Neuronal stem cell (in vitro differentiated cells): ENCODE measurements around the gene OSBPL9.

Experiments
- DNase-seq: peaks from one replicate; pipeline ENCODE4 v3.0.0-alpha.2; 2013; ENCODE audit warnings: low spot score
- H2AFZ ChIP-seq: one replicate; pipeline ENCODE4 v1.6.1; 2013; ENCODE audit warnings: mild to moderate bottlenecking, low read length, inconsistent platforms
- H2AK5ac ChIP-seq: 2 replicates; pipeline ENCODE4 v1.6.1; 2013; ENCODE audit warnings: low read depth, mild to moderate bottlenecking, inconsistent platforms, low read length, moderate library complexity, mixed read lengths
- H2BK120ac ChIP-seq: 2 replicates; pipeline ENCODE4 v1.6.1; 2013; ENCODE audit warnings: low read depth, mild to moderate bottlenecking, inconsistent platforms, low read length, moderate library complexity, mixed read lengths
- H2BK12ac ChIP-seq: one replicate; pipeline ENCODE4 v1.6.1; 2013; ENCODE audit warnings: low read length, inconsistent platforms
- H2BK15ac ChIP-seq: 2 replicates; pipeline ENCODE4 v1.6.1; 2013; ENCODE audit warnings: mild to moderate bottlenecking, low read length, inconsistent platforms, mixed read lengths
- H2BK5ac ChIP-seq: one replicate; pipeline ENCODE4 v1.6.1; 2013; ENCODE audit warnings: inconsistent platforms, mild to moderate bottlenecking, low read length, moderate library complexity
- H3K14ac ChIP-seq: one replicate; pipeline ENCODE4 v1.6.1; 2013; ENCODE audit warnings: low read length, inconsistent platforms
- H3K18ac ChIP-seq: 2 replicates; pipeline ENCODE4 v1.6.1; 2013; ENCODE audit warnings: low read length, inconsistent platforms
- H3K23ac ChIP-seq: 2 replicates; pipeline ENCODE4 v1.6.1; 2013; ENCODE audit warnings: low read depth, mild to moderate bottlenecking, mixed read lengths, low read length, inconsistent platforms; ENCODE audit not compliant: poor library complexity
- H3K27ac ChIP-seq: replicated peaks from 3 replicates; pipeline ENCODE4 v1.5.1; 2013; ENCODE audit warnings: low read length, inconsistent platforms
- H3K27me3 ChIP-seq, 3 experiments: 2 replicates each; pipeline ENCODE4 v1.6.1; 2013; ENCODE audit warnings: low read length in 3 of 3, mild to moderate bottlenecking in 2 of 3, inconsistent platforms in 1 of 3, low read depth in 1 of 3, mixed read lengths in 1 of 3, moderate library complexity in 1 of 3; ENCODE audit not compliant: control insufficient read depth in 3 of 3, insufficient read depth in 3 of 3
- H3K36me3 ChIP-seq, 2 donors: replicated peaks in 1 of 2; 2 replicates each; pipeline ENCODE4 v1.6.1; 2013; ENCODE audit warnings: low read length in 2 of 2; ENCODE audit not compliant: control insufficient read depth in 2 of 2, insufficient read depth in 2 of 2
- H3K4ac ChIP-seq: 2 replicates; pipeline ENCODE4 v1.6.1; 2013; ENCODE audit warnings: inconsistent platforms, mild to moderate bottlenecking, low read length, moderate library complexity
- H3K4me1 ChIP-seq, 2 donors: 1 replicate in 1 of 2; 2 replicates in 1 of 2; pipeline ENCODE4 v1.6.1; 2013; ENCODE audit warnings: low read length in 2 of 2, low read depth in 1 of 2; ENCODE audit not compliant: control insufficient read depth in 2 of 2, insufficient read depth in 1 of 2
- H3K4me2 ChIP-seq: one replicate; pipeline ENCODE4 v1.6.1; 2013; ENCODE audit warnings: mild to moderate bottlenecking, low read length, inconsistent platforms; ENCODE audit not compliant: insufficient read depth, poor library complexity, severe bottlenecking
- H3K4me3 ChIP-seq, 2 donors: 2 replicates each; pipeline ENCODE4 v1.5.1; 2013; ENCODE audit warnings: low read length in 2 of 2, mild to moderate bottlenecking in 2 of 2, inconsistent platforms in 1 of 2, moderate library complexity in 1 of 2
- H3K79me1 ChIP-seq: one replicate; pipeline ENCODE4 v1.6.1; 2013; ENCODE audit warnings: low read depth, mild to moderate bottlenecking, inconsistent platforms, low read length, moderate library complexity
- H3K9ac ChIP-seq: one replicate; pipeline ENCODE4 v1.6.1; 2013; ENCODE audit warnings: mild to moderate bottlenecking, low read depth, low read length, inconsistent platforms; ENCODE audit not compliant: poor library complexity
- H3K9me3 ChIP-seq, 2 donors: replicated peaks in 1 of 2; 2 replicates each; pipeline versions ENCODE3 to v1.6.1; 2013; ENCODE audit warnings: low read length in 2 of 2, mild to moderate bottlenecking in 2 of 2, inconsistent platforms in 1 of 2, low read depth in 1 of 2, mixed read lengths in 1 of 2, moderate library complexity in 1 of 2; ENCODE audit not compliant: control insufficient read depth in 2 of 2, insufficient read depth in 1 of 2
- H4K8ac ChIP-seq: one replicate; pipeline ENCODE4 v1.6.1; 2013; ENCODE audit warnings: low read depth, mild to moderate bottlenecking, inconsistent platforms, low read length, moderate library complexity
- H4K91ac ChIP-seq: one replicate; pipeline ENCODE4 v1.6.1; 2013; ENCODE audit warnings: low read length, low read depth, mild to moderate bottlenecking, inconsistent platforms; ENCODE audit not compliant: poor library complexity
- WGBS, 2 donors: extraction: QIAGEN DNeasy Blood & Tissue Kit; methylation state at CpG; one replicate each; pipeline ENCODE4 v1.1.7; 2013; ENCODE audit warnings: missing lambda C conversion rate in 2 of 2, mixed read lengths in 1 of 2; ENCODE audit not compliant: insufficient read length in 2 of 2, insufficient replicate concordance in 1 of 2; ENCODE audit errors: extremely low coverage in 2 of 2; 5-methylcytosine and 5-hydroxymethylcytosine counted together

The OSBPL9 gene

DNA sequence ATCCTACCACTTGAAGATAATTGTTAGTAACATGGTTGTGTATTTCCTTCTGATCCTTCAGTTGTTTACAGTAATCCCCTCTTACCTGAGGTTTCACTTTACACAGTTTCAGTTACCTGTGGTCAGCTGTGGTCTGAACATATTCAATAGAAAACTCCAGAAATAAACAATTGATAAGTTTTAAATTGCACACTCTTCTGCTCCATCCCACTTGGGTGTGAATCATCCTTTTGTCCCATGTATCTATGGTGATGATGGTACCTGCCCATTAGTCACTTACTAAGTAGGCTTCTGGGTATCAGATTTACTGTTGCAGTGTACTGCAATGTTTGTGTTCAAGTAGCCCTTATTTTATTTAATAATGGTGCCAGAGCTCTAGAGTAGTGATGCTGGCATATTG is 62.5 kb downstream of the OSBPL9 start:
- Histone ChIP-seq H3K9me3 (no peaks in the 10 kb centered on the region), H3K4ac (no peak overlapping the region), H2AK5ac (no peak overlapping the region), H4K8ac (no peak overlapping the region), H3K23ac (no peak overlapping the region), H2BK120ac (no peak overlapping the region), H3K36me3 (no peaks in the 10 kb centered on the region), H3K27ac (no peak overlapping the region), H3K4me3 (no peak overlapping the region), H3K79me1 (no peaks in the 10 kb centered on the region), H3K4me2 (no peak overlapping the region), H2AFZ (no peak overlapping the region), H2BK12ac (no peak overlapping the region), H3K4me1 (no peaks in the 10 kb centered on the region), H3K27me3 (no peaks in the 10 kb centered on the region), H4K91ac (no peak overlapping the region), H3K14ac (no peak overlapping the region), H3K18ac (no peak overlapping the region), H3K9ac (no peak overlapping the region), H2BK15ac (no peak overlapping the region), H2BK5ac (no peak overlapping the region)
- DNase-seq: no peak

DNA sequence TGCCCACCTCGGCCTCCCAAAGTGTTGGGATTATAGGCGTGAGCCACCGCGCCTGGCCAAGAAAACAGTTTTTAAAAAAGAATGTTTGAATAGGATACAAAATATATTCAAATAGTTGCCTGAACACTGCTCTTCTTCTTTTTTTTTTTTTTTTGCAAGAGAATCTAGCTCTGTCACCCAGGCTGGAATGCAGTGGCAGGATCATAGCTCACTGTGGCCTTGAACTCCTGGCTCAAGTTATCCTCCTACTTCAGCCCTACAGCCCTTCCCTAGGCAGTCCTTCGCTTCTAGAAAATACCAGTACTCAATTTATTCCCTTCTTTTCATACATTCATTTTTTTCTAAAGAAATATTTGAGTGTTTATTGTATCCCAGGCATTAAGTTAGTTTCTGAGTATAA is 67.9 kb downstream of the OSBPL9 start:
- no peaks in the 10 kb centered on the region for H3K27me3 ChIP-seq
- no peak overlapping the region for H2AFZ ChIP-seq
- H3K27ac ChIP-seq: no peak overlapping the region
- no peak overlapping the region for H3K4me2 ChIP-seq
- no peak overlapping the region for H2AK5ac ChIP-seq
- no peak overlapping the region for H4K8ac ChIP-seq
- no CpG with 5 or more reads among the region's 5 CpGs for WGBS, 2 donors
- H3K4ac ChIP-seq: no peak overlapping the region
- H2BK5ac ChIP-seq: no peak overlapping the region
- H2BK12ac ChIP-seq: no peak overlapping the region
- no peaks in the 10 kb centered on the region for H3K79me1 ChIP-seq
- no peak overlapping the region for H2BK120ac ChIP-seq
- H3K9me3 ChIP-seq: no peaks in the 10 kb centered on the region
- no peak overlapping the region for H3K23ac ChIP-seq
- H3K36me3 ChIP-seq: no peaks in the 10 kb centered on the region
- DNase-seq: no peak
- H3K4me1 ChIP-seq: peaks cover 0 to 5% of the 10 kb centered on the region in 2 donors
- H3K18ac ChIP-seq: no peak overlapping the region
- H2BK15ac ChIP-seq: no peak overlapping the region
- H3K14ac ChIP-seq: no peak overlapping the region
- H4K91ac ChIP-seq: no peak overlapping the region
- H3K4me3 ChIP-seq: no peak overlapping the region
- no peak overlapping the region for H3K9ac ChIP-seq

DNA sequence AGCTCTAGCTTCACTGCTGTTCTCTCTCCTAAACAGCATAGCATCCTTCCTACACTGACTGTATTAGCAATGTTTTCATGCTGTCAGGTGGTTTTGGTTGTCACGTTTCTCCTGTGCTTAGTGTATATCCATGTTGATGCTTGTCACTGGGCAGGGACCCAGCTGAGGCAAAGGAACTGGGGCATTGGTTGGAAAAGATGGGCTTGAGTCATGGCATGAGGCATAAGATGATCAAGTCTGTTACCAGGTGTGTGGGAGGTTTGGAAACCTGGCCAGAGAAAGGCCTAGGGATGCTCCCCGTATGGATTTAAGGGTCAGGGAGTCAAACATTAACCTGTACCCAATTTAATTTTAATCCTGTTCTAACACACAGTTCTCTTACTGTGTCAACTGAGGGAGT is 69.6 kb downstream of the OSBPL9 start:
- Histone ChIP-seq H4K91ac (no peak overlapping the region), H3K18ac (no peak overlapping the region), H3K14ac (no peak overlapping the region), H3K4me1 (peaks cover 2 to 10% of the 10 kb centered on the region in 2 donors), H3K4me2 (no peak overlapping the region), H3K9me3 (no peaks in the 10 kb centered on the region), H3K9ac (no peak overlapping the region), H3K4me3 (no peak overlapping the region), H3K4ac (no peak overlapping the region), H3K23ac (no peak overlapping the region), H3K79me1 (no peaks in the 10 kb centered on the region), H2BK5ac (no peak overlapping the region), H2AFZ (no peak overlapping the region), H4K8ac (no peak overlapping the region), H2BK12ac (no peak overlapping the region), H2BK15ac (no peak overlapping the region), H2AK5ac (no peak overlapping the region), H3K27ac (no peak overlapping the region), H2BK120ac (no peak overlapping the region), H3K36me3 (no peaks in the 10 kb centered on the region), H3K27me3 (no peaks in the 10 kb centered on the region)
- DNase-seq: no peak
- no CpG with 5 or more reads among the region's 2 CpGs for WGBS, 2 donors

DNA sequence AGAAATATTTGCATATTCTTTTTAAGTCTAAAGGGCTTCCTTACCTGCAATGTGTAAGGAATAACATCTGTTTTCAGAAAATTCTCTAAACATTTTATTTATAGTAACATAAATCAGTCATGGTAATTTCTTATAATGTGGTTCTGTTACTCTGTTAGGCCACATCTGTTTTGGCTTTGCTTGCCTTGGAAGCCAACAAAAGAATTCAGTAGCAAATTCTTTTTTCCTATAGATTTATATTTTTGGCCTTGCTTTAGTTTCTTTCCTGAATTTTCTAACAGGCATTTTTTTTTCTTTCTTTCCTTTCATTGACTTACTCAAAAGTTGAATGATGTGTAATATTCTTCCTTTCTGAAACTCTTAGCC is 72.2 kb downstream of the OSBPL9 start:
- Histone ChIP-seq H4K91ac (no peak overlapping the region), H2AK5ac (no peak overlapping the region), H3K18ac (no peak overlapping the region), H3K4me2 (no peak overlapping the region), H2BK12ac (no peak overlapping the region), H3K9ac (no peak overlapping the region), H3K27me3 (no peaks in the 10 kb centered on the region), H3K36me3 (no peaks in the 10 kb centered on the region), H3K4ac (no peak overlapping the region), H2BK5ac (no peak overlapping the region), H4K8ac (no peak overlapping the region), H2BK15ac (no peak overlapping the region), H2AFZ (no peak overlapping the region), H3K23ac (no peak overlapping the region), H2BK120ac (no peak overlapping the region), H3K79me1 (no peaks in the 10 kb centered on the region), H3K14ac (no peak overlapping the region), H3K27ac (no peak overlapping the region), H3K9me3 (no peaks in the 10 kb centered on the region), H3K4me1 (peaks cover 2 to 10% of the 10 kb centered on the region in 2 donors), H3K4me3 (no peak overlapping the region)
- DNase-seq: no peak
